HG03520 (cell line): ENCODE measurements around the gene GPATCH8.
"Not testable (repeated sequence)": the region's sequence is repeated elsewhere in the genome, so short reads cannot be mapped to it uniquely, and the experiment has no call there.

Experiments used
- ATAC-seq: cut with Tn5 transposase; IDR thresholded peaks from one replicate; pipeline ENCODE4 v1.9.1; 2021; ENCODE audit warnings: mild to moderate bottlenecking, moderate library complexity; ENCODE audit not compliant: unreplicated experiment

Gene GPATCH8

DNA sequence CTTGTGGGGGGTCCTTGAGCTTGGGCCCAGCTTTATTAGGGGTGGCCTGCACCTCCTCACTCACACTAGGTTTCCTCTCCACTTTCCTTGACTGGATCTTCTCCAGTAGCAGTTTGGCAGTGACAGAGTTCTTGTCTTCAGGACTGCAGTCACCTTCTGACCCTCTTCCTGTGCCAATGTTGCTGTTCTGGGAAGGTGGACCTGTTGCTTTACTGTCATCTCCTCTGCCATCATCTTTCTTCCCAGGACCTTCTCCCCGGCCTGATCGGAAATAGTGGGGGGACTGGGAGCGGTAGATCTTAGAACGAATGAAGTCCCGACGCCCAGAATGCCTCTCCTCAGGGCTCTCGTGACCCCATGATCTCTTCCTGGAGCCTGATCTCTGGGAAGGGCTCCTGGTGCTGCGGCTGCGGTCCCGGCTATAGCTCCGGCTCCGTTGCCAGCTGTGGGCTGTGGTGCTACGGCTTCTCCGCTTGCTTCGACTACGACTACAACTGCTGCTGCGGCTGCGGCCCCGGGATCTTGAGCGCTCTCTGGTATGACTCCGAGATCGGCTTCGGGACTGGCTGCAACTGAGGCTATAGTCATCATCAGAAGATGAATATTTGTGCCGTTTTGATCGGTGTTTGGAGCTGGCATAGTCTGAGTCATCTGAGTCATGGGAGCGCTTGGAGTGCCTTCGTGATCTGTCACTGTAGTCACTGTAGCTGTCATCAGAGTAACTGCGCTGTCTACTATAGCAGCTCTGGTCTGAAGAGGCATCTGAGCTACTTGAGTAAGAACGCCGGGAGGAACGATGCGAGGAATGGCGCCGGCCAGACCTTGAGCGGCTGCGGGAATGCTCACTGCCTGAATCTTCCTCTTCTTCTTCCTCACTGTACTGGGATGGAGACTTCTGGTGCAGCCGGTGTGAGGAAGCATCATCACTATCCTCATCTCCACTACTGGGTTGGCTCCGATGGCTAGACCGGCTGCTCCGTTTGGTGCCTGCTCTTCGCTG lies 104.2 kb downstream of the GPATCH8 start:
- ATAC-seq, result no peak

DNA sequence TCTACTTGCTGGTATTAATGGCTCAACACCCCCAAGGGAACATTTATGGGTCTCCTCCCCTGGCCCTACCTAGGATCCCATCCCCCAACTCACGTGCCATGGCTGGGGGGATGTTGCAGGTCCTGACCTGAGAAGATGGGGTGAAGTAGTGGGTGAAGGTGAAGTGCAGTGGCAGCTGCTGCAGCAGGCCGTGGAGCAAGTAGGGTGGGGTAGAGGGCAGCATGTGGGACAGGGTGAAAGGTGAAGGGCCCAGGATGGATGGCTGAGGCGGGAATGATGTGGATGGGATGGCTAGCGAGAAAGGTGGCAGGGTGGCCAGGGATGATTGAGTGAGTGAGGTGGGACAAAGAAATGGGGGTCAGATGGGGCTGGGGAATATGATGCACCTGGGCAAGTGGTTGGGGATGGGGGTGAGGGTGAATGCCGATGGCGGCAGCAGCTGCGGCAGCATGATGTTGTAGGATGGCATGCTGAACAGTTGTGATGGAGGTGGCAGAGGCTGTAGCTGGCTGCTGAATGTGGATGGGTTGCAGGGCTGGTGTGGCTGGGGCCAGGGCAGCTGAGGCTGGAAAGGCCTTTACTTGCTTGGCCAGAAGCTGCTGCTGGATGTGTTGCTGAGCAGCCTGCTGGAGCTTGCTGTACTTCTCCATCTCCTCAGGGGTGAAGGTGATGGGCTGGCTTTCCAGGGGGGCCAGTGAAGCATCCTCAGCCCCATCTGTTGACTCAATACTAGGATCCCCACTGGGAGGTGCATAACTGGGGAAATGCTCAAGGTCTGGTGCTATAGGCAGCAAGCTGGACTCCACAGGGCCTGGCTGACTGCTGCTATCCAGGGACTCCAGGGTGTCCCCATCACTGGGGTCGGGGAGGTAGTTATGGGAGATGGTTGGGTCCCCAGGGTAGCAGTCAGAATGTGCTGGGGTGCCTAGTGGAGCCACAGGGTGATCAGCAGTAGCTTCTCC lies 105.4 kb downstream of the GPATCH8 start:
- ATAC-seq, result no peak

GRCh38 chr17:44396946-44397345 lies 106.3 kb downstream of the GPATCH8 start:
- ATAC-seq, result no peak

- no peak for ATAC-seq
Observed at GRCh38 chr17:44394833-44395232, 108.4 kb downstream of the GPATCH8 start.

DNA sequence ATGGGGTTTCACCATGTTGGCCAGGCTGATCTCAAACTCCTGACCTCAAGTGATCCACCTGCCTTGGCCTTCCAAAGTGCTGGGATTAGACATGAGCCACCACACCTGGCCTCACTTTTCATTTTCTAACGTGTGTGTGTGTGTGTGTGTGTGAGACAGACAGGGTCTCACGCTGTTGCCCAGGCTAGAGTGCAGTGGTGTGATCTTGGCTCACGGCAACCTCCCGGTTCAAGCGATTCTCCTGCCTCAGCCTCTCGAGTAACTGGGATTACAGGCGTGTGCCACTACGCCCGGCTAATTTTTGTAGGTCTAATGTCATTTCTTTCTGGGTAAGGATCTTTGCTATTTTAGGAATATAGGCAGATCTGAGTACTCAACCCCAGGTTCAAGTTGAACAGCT lies 109.1 kb downstream of the GPATCH8 start:
- ATAC-seq, result not testable (repeated sequence)

- ATAC-seq, result no peak
Observed at GRCh38 chr17:44390250-44390870, 112.8 kb downstream of the GPATCH8 start.

DNA sequence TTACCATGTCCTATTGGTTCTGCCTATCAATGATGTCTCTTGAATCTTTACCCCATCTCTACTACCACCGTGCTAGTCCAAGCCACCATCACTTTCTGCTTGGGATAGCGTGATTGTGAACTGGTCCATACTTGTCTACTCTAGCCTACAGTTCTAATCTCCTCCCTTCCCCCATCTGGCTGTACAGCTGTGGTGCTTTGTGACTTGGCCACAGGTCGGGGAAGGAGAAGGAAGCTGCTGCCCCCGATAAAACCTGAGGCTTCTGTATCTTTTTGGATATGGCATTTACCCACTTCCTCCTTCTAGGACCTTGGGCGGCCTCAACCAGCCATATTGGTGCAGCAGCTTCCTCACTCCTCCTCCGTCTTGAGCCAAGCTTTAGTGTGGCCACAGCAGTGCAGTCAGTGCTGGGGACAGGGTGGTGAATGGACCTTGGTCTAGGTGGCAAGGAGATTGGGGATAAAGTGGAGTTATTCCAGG lies 113.4 kb downstream of the GPATCH8 start:
- ATAC-seq, result no peak

- no peak for ATAC-seq
Observed at GRCh38 chr17:44389281-44389680, 113.9 kb downstream of the GPATCH8 start, which contains the start of gene ITGA2B. Gene ITGA2B, minus strand, starts transcription at chr17:44389649. Its CDS starts 176 bp downstream, at chr17:44389473.

DNA sequence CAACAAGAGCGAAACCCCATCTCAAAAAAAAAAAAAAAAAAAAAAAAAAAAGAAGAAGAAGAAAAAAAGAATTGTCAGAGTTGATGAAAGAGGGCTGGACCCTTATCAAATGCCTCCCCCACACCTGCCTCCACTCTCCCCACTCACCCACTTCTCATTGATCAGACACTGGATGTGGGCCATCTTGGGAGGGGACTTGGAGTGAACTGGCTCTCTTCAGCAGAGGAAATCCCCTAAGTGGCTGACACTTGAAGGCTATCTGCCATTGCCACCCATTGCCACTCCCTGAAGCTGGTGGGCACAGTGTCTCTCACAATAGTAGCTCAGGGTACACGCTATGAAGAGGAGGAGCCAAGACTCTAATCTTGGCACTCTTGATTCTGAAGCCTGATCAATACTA lies 115.4 kb downstream of the GPATCH8 start:
- ATAC-seq, result no peak

- ATAC-seq, result no peak
Observed at GRCh38 chr17:44386182-44386525, 117.1 kb downstream of the GPATCH8 start.

- peak; percentile 46 for ATAC-seq
Observed at GRCh38 chr17:44385287-44386181, 117.7 kb downstream of the GPATCH8 start.

DNA sequence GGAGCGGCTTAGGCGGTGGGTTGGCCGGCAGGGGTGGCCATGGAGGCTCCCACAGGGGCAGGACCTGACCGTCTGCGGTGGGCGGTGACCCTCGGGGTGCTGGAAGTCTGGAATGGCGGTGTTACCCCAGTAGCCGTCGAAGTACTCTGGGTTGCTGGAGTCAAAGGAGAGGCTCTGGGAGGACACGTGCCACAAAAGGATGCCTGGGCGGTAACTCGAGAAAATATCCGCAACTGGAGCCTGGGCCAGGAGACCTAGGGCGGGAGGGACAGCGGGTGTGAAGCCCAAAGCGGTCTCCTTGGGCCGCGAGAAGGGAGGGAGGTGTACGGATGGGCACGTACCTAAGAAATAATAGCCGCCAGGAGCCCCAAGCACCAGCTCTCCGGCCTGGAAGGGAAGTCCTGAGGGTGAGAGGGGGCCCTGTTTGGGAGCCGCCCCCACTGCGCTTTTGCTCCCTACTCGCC lies 118.4 kb downstream of the GPATCH8 start:
- ATAC-seq, result no peak

GRCh38 chr17:44384281-44384822 lies 118.9 kb downstream of the GPATCH8 start:
- no peak for ATAC-seq

GRCh38 chr17:44383861-44384260 lies 119.3 kb downstream of the GPATCH8 start:
- no peak for ATAC-seq

GRCh38 chr17:44383363-44383762 lies 119.8 kb downstream of the GPATCH8 start:
- no peak for ATAC-seq

GRCh38 chr17:44382917-44383316 lies 120.3 kb downstream of the GPATCH8 start:
- no peak for ATAC-seq

GRCh38 chr17:44381810-44382305 lies 121.3 kb downstream of the GPATCH8 start:
- no peak for ATAC-seq

GRCh38 chr17:44380767-44381166 lies 122.4 kb downstream of the GPATCH8 start:
- no peak for ATAC-seq

- no peak for ATAC-seq
Observed at GRCh38 chr17:44379887-44380286, 123.3 kb downstream of the GPATCH8 start.
